GM21737 (cell line): Measurements from ENCODE around the gene SCAF1.

Experiments
- ATAC-seq: cut with Tn5 transposase; IDR thresholded peaks from one replicate; pipeline ENCODE4 v1.9.1; 2021; ENCODE audit warnings: mild to moderate bottlenecking, moderate library complexity; ENCODE audit not compliant: unreplicated experiment

SCAF1 gene

DNA sequence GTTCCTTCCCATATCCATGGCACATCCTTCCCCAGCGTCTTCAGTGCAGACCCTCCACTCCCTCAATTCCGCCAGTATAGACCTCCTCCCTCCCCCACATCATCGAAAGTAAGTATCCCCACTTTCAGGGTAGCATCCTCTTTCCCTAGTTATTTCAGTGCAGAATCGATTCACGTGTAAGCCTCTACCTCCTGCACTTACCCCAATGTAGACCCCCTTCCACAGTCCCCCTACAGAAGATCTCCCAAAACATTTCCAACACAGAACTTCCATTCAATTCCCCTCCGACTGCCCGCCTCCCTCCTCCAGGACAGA is 23.0 kb downstream of the SCAF1 start:
- ATAC-seq: no peak

GRCh38 chr19:49665351-49666119 is 23.5 kb downstream of the SCAF1 start, which contains the start of the genes BCL2L12 and IRF3:
Gene BCL2L12, plus strand, starts transcription at chr19:49665933. Its CDS starts 760 bp downstream, at chr19:49666693.
Gene IRF3, minus strand, starts transcription at chr19:49665857. Its CDS starts 1,019 bp downstream, at chr19:49664838.
- ATAC-seq: peak; percentile 73

DNA sequence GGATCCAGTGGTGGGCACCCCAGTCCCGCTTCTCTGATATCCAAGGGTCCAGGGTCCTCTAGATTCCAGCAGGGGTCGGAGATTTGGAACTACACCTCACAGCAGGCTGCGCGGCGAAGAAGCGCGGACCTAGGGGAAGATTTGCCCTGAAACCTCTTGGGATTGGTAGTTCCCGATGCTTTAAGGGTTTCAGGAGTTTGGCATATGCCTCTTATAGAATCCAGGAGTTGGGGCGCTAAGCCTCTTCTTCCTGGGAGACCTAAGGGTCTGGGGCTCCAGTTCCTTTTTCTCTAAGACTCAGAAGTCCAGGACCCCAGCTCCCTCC is 24.1 kb downstream of the SCAF1 start:
- no peak for ATAC-seq

DNA sequence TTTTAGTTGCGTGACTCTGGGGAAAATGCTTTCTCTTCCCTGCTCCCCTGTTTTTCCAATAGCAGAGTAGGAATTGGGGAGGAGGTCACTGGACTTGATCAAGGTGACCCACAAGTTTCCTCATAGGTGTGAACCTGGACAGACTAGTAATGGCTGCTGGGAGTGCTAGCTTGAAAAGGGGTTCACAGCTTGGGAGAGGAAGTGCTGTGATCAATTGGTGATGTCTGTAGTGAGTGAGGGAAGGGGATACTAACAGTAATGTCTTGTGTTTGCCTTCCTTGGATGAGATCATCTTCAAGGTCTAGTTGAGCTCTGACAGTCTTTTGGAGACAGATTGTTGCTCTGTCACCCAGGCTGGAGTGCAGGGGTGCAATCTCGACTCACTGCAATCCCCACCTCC is 25.5 kb downstream of the SCAF1 start:
- ATAC-seq: no peak

- no peak for ATAC-seq
Measured at GRCh38 chr19:49669516-49669915, 27.5 kb downstream of the SCAF1 start.

DNA sequence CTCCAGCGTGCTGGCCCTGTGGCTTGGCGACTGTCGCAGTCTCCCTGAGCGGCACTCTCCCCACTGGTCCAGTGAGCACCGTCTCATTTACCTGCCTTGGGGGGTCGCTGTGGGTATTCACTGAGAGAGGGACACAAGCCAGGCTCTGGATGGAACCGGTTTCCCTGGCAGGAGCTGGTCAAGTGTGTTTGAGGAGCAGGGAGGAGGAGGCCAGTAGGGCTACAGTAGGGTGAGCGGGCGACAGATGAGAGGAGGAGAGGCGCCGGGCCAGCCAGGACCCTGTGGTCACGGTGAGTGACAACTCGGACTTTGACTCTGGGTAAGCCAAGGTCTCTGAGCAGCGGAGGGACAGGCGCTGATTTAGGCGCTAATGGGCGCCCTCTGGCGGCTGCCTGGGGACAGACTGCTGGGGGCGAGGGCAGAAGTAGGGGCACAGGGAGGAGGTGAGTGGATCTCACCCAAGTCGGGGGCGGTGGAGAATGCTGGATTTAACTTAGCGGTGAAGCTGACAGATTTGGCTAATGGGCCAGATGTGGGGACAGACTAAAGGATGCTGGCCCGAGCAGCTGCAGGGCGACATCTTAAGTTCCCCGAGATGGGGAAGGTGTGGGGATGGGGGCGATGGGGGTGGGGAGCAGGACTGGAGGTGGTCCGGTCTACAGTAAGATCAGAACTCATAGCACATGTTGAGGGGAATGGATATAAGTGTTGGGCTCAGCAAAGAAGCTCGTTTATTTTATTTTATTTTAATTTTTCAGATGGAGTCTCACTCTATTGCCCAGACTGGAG is 30.3 kb downstream of the SCAF1 start:
- no peak for ATAC-seq

GRCh38 chr19:49676136-49676783 is 34.3 kb downstream of the SCAF1 start:
- ATAC-seq: peak; percentile 30

- peak; percentile 56 for ATAC-seq
Measured at GRCh38 chr19:49676784-49677230, 34.8 kb downstream of the SCAF1 start.

DNA sequence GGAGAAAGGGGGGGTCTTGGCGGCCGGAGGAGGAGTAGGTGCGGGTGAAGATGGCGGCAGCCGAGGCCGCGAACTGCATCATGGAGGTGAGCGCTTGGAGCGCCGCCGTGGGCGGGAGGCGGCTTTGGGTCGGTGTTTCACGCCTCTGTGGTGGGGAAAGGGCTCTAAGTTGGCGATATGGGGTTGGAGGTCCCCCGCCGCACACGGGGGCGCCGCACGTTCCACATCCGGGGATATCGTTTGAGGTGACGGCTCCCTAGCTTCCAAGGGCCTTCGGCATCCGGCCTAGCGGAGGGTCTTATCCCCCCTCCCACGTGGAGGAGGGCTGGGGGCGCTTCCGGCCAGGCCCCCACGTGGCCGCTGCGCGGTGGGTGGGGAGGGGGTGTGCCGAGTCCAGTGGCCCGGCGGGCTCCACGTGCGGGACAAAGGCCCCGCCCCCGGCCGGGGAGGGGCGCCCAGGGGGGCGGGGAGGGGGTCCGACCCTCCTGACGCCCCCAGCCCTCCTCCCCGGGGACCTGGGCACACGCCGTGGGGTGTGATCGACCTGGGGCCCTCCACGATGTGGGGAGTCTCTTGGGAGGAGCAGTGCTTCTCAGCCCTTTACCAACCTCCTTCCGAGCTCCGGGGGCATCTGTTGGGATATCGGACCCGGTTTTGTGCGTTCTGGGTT is 35.4 kb downstream of the SCAF1 start, which contains the start of gene PRMT1:
Gene PRMT1, plus strand, starts transcription at position 41 of the 670 bp plus-strand sequence. Its CDS starts 10 bp downstream, at position 51.
- no peak for ATAC-seq

DNA sequence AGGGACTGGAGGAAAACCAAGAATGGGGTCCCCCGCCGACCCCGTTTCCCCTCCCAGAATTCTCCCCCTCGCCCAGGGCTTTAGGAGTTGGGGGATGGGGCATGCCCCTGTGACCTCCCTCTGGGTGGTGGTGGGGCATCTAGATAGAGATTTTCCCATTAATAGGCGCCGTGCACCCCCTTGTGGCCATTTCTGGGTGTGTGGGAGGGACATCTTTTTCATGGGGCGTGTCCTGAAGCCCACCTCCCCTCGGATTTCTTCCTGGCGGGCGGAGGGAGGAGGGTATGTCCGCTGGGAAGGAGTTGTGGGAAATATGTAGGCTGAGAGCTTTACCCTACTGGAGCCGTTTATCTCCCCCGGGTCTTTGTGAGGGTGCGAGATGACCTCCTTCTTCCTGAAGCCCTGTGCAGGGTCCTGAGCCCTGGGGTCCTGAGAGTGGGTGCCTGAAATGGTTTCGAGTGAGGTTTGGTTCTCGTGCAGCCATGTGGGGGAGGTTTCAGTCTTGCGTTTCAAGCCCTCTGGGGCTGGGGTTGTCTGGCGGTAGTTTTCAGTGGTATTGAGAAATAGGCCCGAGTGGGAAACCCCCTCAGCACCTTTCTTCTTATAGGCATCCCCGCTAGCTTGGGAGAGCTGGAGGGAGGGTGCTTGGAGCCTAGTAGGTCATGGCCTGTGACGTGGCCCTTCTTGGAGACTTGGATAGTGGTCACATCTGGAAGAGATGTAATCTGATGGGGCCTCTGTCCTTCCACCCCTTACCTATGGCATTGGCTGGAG is 36.1 kb downstream of the SCAF1 start:
- ATAC-seq: no peak

- ATAC-seq: no peak
Measured at GRCh38 chr19:49678985-49679770, 37.2 kb downstream of the SCAF1 start.

GRCh38 chr19:49679771-49680413 is 37.9 kb downstream of the SCAF1 start:
- no peak for ATAC-seq

- no peak for ATAC-seq
Measured at GRCh38 chr19:49680421-49681351, 38.7 kb downstream of the SCAF1 start.

DNA sequence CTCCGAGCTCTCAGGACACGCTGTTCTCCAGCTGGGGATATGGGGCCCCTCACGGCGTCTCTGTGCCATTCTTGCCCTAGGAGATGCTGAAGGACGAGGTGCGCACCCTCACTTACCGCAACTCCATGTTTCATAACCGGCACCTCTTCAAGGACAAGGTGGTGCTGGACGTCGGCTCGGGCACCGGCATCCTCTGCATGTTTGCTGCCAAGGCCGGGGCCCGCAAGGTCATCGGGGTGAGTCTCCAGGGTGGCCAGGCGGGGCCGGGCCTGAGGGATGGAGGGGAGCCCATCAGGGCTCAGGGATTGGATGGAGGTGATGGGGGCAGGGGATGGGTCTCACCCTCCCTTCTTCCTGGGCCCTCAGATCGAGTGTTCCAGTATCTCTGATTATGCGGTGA is 39.8 kb downstream of the SCAF1 start:
- no peak for ATAC-seq

- no peak for ATAC-seq
Measured at GRCh38 chr19:49682274-49682673, 40.3 kb downstream of the SCAF1 start.

DNA sequence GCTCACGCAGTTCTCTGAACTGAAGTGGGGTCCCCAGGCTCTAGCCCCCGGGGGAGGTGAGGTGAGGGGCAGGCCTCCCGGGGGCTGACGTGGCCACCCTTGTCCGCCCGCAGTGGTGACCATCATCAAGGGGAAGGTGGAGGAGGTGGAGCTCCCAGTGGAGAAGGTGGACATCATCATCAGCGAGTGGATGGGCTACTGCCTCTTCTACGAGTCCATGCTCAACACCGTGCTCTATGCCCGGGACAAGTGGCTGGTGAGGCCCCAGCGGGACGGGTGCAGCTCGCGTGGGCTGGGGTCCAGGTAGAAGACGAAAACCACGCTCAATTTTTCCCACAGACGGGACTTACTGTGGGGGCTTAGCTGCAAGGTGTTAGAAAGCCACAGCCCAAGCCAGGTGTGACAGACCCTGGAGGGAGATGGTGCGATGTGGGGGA is 41.8 kb downstream of the SCAF1 start:
- ATAC-seq: no peak

DNA sequence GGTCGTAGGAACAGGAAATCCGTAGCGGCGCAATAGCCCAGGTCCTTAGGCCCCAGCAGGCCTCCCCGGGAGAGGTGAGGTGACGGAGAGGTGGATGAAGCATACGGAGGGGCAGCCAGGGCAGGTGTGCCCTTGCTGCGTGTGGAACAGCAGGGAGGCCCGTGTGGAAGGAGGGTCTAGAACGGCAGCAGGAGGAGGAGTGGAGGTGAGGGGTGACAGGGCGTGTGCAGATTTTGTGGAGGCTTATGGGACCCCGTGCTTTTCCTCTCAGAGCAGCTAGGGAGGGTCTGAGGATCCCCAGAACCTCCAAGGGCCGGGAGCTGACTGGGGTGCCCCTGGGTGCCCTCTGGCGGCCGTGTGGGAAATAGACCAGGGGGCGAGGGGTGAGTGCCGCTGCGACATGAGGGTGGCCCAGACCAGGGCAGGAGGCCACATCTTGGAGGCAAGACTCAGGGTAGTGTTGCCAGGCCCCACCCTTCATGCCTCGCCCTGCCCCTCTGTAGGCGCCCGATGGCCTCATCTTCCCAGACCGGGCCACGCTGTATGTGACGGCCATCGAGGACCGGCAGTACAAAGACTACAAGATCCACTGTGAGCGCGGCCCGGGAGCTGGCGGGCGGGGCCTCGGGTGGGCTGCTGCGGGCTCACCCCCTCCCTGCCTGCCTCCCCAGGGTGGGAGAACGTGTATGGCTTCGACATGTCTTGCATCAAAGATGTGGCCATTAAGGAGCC is 42.4 kb downstream of the SCAF1 start:
- ATAC-seq: no peak
